Prostate gland (tissue), 2 donors: ENCODE measurements around the gene PKP4. TPM values are rescaled to one million over a fixed set of nuclear protein-coding genes. Genes with fewer than 3 reads are reported as not detected.

Experiments
- DNase-seq: peaks from one replicate; pipeline ENCODE4 v3.0.0-alpha.2; 2019; ENCODE audit warnings: low spot score
- H3K27ac ChIP-seq, 2 donors: fragments of 200-600 bp; sonication (generic); 2 replicates each; pipeline ENCODE4 v1.5.1; 2017 to 2019
- H3K27me3 ChIP-seq: fragments of 200-600 bp; sonication (generic); replicated peaks from 2 replicates; pipeline ENCODE4 v1.5.1; 2019; ENCODE audit not compliant: insufficient read depth
- H3K36me3 ChIP-seq, 2 donors: fragments of 200-600 bp; sonication (generic); 1 replicate in 1 of 2; 2 replicates in 1 of 2; pipeline versions ENCODE4 v1.5.1 to v1.8.1; 2017 to 2019
- H3K4me1 ChIP-seq: fragments of 200-600 bp; sonication (generic); replicated peaks from 2 replicates; pipeline ENCODE4 v1.5.1; 2019
- H3K4me3 ChIP-seq, 2 donors: fragments of 200-600 bp; sonication (generic); 2 replicates each; pipeline ENCODE4 v1.5.1; 2017 to 2019
- H3K9me3 ChIP-seq: fragments of 200-600 bp; sonication (generic); 2 replicates; pipeline ENCODE4 v1.5.1; 2017
- CTCF ChIP-seq, 4 experiments: fragments of 200-600 bp in 2 of 4; fragments of 450-650 bp in 2 of 4; sonication (generic) in 2 of 4; IDR thresholded peaks; 1 replicate in 3 of 4; 2 replicates in 1 of 4; pipeline ENCODE4 v1.5.1; 2016 to 2019; ENCODE audit warnings: antibody characterized with exemption in 4 of 4, mild to moderate bottlenecking in 2 of 4, moderate library complexity in 2 of 4
- POLR2A ChIP-seq: fragments of 450-650 bp; IDR thresholded peaks from one replicate; pipeline ENCODE4 v1.6.1; 2016; ENCODE audit warnings: antibody characterized with exemption, mild to moderate bottlenecking
- POLR2AphosphoS5 ChIP-seq: sonication (generic); formaldehyde crosslinking; IDR thresholded peaks from one replicate; pipeline ENCODE4 v1.6.1; 2017; ENCODE audit warnings: antibody characterized with exemption
- WGBS: methylation state at CpG from one replicate; pipeline ENCODE4 v1.1.5; 2018; 5-methylcytosine and 5-hydroxymethylcytosine counted together
- intact Hi-C: fragments of 100-400 bp; cut with DNase I; formaldehyde crosslinking; loops from one replicate; pipeline ENCODE4 v1.14.2; 2022
- total RNA-seq, 2 donors: library from RNA; depleted of rRNA; stranded (reverse); fragments of >200 nt; gene quantifications; one replicate each; pipeline ENCODE4 v1.1.0, GENCODE V29; 2016

Gene PKP4
- total RNA-seq, 2 donors from 2014 or later, result 49.0 to 57.9 TPM

DNA sequence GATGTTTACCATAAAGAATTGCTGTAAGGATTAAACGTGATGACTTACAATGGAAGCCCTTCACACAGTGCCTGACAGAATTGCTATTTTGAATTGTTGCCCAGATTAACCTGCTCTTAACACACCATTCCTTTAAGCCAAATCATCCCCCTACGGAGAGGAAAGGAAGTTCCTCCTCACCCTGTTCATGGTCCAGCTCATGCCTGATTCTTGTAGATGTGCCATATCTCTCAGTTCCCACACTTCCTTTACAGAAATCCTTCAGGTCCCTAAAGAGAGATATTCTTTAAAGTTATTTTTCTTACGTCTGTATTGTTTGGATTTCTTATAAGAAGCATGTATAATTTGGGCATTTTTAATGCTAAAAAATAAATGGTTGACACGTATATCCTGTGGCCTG, 210.8 kb downstream of the PKP4 start:
- intact Hi-C loops, result no loop called here
- WGBS, result 59% methylated on average over 4 of the region's 4 CpGs

DNA sequence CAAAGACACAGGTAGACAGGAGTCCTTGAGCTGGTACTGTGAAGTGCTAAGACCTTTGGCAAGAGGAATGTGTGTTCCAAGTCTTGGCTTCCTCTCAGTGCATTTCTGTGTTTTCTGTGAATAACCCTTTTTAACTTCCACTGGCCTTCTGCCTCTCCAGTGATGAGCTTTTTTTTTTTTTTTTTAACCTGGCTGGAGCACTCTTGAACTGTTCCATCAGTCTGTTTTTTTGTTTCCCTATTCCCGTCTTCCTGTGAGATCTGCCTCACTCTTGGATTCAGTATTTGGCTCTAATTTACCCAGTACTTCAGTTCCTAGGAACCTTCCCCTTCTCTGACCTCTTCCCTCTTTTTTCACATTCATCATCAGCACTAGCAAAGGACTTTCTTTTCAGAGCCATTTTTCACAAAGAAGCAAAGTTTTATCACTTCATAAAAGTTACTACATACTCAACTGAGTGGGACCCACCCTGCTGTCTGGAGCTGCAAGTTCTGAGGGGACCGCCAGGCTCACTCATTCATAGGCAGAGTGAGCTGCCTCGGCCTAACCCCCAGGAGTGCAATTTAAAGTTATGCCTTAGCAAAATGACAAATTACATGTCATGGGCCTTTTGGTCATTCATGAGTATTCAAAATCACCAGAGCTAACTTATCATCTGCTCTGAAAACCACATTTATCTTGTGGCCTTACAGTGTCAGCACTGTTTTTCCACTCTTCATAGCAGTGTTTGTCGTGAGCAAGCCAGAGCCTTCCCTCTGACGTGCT, 211.4 kb downstream of the PKP4 start:
- intact Hi-C loops, result no loop called here
- H3K9me3 ChIP-seq, result no peaks in the 10 kb centered on the region
- H3K4me1 ChIP-seq, result no peaks in the 10 kb centered on the region
- H3K27ac ChIP-seq, result no peak overlapping the region
- H3K4me3 ChIP-seq, result no peak overlapping the region
- 67% methylated on average over 5 of the region's 5 CpGs for WGBS
- DNase-seq, result no peak
- H3K27me3 ChIP-seq, result no peaks in the 10 kb centered on the region
- H3K36me3 ChIP-seq, result no peaks in the 10 kb centered on the region
- TF ChIP-seq CTCF (IDR thresholded peaks at IDR 0.05) (no peak), POLR2A (no peak), POLR2AphosphoS5 (no peak)

More for the DNA sequence above, 210.8 kb downstream of the PKP4 start:
- no peaks in the 10 kb centered on the region for H3K27me3 ChIP-seq
- no peak for DNase-seq
- H3K9me3 ChIP-seq, result no peaks in the 10 kb centered on the region
- H3K4me1 ChIP-seq, result no peaks in the 10 kb centered on the region
- H3K36me3 ChIP-seq, result no peaks in the 10 kb centered on the region
- H3K4me3 ChIP-seq, result no peak overlapping the region
- TF ChIP-seq POLR2A (no peak), POLR2AphosphoS5 (no peak), CTCF (IDR thresholded peaks at IDR 0.05) (no peak)
- no peak overlapping the region for H3K27ac ChIP-seq

GRCh38 chr2:158670292-158670691, 213.5 kb downstream of the PKP4 start:
- peaks cover 5 to 6% of the 10 kb centered on the region in 2 donors for H3K36me3 ChIP-seq
- no peaks in the 10 kb centered on the region for H3K4me1 ChIP-seq

GRCh38 chr2:158671360-158672245, 214.9 kb downstream of the PKP4 start:
- Histone ChIP-seq H3K9me3 (no peaks in the 10 kb centered on the region), H3K4me3 (no peak overlapping the region), H3K36me3 (peaks cover 5 to 6% of the 10 kb centered on the region in 2 donors), H3K4me1 (no peaks in the 10 kb centered on the region), H3K27ac (no peak overlapping the region), H3K27me3 (no peaks in the 10 kb centered on the region)
- WGBS, result 90% methylated on average over 19 of the region's 19 CpGs
- intact Hi-C loops, result no loop called here
- TF ChIP-seq POLR2AphosphoS5 (no peak), POLR2A (no peak), CTCF (IDR thresholded peaks at IDR 0.05) (no peak)
- DNase-seq, result no peak

More at GRCh38 chr2:158670292-158670691, 213.5 kb downstream of the PKP4 start:
- no peak for TF ChIP-seq POLR2A
- TF ChIP-seq CTCF (IDR thresholded peaks at IDR 0.05), result no peak
- no peak for TF ChIP-seq POLR2AphosphoS5
- intact Hi-C loops, result no loop called here
- no peaks in the 10 kb centered on the region for H3K9me3 ChIP-seq
- H3K27me3 ChIP-seq, result no peaks in the 10 kb centered on the region
- 90% methylated on average over 3 of the region's 3 CpGs for WGBS
- H3K27ac ChIP-seq, result no peak overlapping the region
- H3K4me3 ChIP-seq, result no peak overlapping the region
- DNase-seq, result no peak
